Measurements from ENCODE around the gene TBC1D9. TPM values are rescaled to one million over a fixed set of nuclear protein-coding genes. Genes with fewer than 3 reads are reported as not detected.

Gene TBC1D9
- polyA plus RNA-seq, 1 donor (not counting 4 experiments of a cell fraction or from before 2014, with no cell fraction given): 11.6 TPM

DNA sequence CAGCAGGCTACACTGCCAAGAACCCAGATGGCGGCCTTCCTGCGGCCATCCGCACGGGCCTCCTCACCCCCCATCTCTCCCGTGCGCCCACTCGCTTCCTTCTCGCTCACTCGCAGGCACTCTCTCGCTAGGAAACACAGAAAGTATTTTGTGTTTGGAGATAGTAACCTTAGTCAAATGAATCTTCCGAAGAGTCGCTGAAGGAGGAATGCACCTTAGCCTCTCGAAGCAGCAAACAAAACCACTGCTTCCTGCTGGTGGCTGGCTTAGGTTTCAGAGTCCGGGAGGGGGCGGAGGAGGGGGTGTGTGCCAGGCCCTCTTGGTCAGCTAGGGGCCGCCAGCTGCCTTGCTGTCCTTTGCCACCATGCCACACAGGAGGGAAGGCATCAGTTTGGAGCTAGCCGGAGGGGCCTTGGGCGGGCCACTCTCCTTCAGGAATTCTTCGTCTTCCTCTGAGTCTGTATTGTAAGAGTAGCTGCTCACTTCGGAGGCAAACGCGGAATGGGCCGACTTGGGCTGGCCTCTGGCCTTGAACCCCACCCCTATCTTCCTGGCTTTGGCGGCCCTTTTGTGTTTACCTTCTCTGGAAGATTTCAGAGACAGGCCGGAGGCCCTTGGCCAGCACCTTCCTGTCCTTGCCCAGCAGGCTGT is 114.3 kb downstream of the TBC1D9 start:
- H3K79me2 ChIP-seq (ENCODE audit: control insufficient read depth, insufficient read depth, low read length): no peaks in the 10 kb centered on the region
- H4K20me1 ChIP-seq (ENCODE audit: control insufficient read depth, extremely low read depth, insufficient read depth, low read length): no peaks in the 10 kb centered on the region
- H3K4me3 ChIP-seq (ENCODE audit: control insufficient read depth in 2 of 3, extremely low read depth in 1 of 3, insufficient read depth in 2 of 3, low read depth in 1 of 3, low read length in 3 of 3): no peak overlapping the region
- H3K9me1 ChIP-seq (ENCODE audit: control insufficient read depth, extremely low read depth, insufficient read depth, low read length): no peaks in the 10 kb centered on the region
- H3K27ac ChIP-seq (ENCODE audit: control insufficient read depth, insufficient read depth, low read length): no peak overlapping the region
- H3K4me1 ChIP-seq (ENCODE audit: control insufficient read depth, extremely low read depth, insufficient read depth, low read length): no peaks in the 10 kb centered on the region
- H3K4me2 ChIP-seq (ENCODE audit: control insufficient read depth, extremely low read depth, insufficient read depth, low read depth, low read length): no peak overlapping the region
- no peak overlapping the region for H2AFZ ChIP-seq (ENCODE audit: control insufficient read depth, low read length)
- no peak for FAIRE-seq
- TF ChIP-seq, protein P1, sequence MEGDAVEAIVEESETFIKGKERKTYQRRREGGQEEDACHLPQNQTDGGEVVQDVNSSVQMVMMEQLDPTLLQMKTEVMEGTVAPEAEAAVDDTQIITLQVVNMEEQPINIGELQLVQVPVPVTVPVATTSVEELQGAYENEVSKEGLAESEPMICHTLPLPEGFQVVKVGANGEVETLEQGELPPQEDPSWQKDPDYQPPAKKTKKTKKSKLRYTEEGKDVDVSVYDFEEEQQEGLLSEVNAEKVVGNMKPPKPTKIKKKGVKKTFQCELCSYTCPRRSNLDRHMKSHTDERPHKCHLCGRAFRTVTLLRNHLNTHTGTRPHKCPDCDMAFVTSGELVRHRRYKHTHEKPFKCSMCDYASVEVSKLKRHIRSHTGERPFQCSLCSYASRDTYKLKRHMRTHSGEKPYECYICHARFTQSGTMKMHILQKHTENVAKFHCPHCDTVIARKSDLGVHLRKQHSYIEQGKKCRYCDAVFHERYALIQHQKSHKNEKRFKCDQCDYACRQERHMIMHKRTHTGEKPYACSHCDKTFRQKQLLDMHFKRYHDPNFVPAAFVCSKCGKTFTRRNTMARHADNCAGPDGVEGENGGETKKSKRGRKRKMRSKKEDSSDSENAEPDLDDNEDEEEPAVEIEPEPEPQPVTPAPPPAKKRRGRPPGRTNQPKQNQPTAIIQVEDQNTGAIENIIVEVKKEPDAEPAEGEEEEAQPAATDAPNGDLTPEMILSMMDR (optimal IDR thresholded peaks at IDR 0.05 in 1 of 3, IDR thresholded peaks at IDR 0.05 in 1 of 3, conservative IDR thresholded peaks at IDR 0.05 in 1 of 3; ENCODE audit: extremely low read depth in 1 of 3, insufficient read depth in 2 of 3, low read length in 3 of 3): no peak
- no peak for TF ChIP-seq EZH2 (IDR thresholded peaks at IDR 0.05; ENCODE audit: low read length)
- no peak overlapping the region for H3K9ac ChIP-seq (ENCODE audit: control insufficient read depth, extremely low read depth, insufficient read depth, low read length)
- H3K9me3 ChIP-seq (ENCODE audit: control insufficient read depth, low read depth, low read length): no peaks in the 10 kb centered on the region
- DNase-seq (ENCODE audit: low read depth, low spot score): no peak
- H3K27me3 ChIP-seq (ENCODE audit: control insufficient read depth, extremely low read depth, insufficient read depth, low read length): no peaks in the 10 kb centered on the region
- peaks cover 0 to 7% of the 10 kb centered on the region in 2 experiments for H3K36me3 ChIP-seq (ENCODE audit: control insufficient read depth in 2 of 2, extremely low read depth in 1 of 2, insufficient read depth in 2 of 2, low read length in 2 of 2)
- dilution Hi-C loops (cut with MboI; ENCODE audit: extremely low pct_ligation_motif_present, low sequenced_read_pairs): no loop called here

- FAIRE-seq (no peak), DNase-seq (ENCODE audit: low read depth, low spot score) (no peak)
- Histone ChIP-seq H4K20me1 (ENCODE audit: control insufficient read depth, extremely low read depth, insufficient read depth, low read length) (no peaks in the 10 kb centered on the region), H3K9ac (ENCODE audit: control insufficient read depth, extremely low read depth, insufficient read depth, low read length) (no peak overlapping the region), H3K9me1 (ENCODE audit: control insufficient read depth, extremely low read depth, insufficient read depth, low read length) (no peaks in the 10 kb centered on the region), H3K4me2 (ENCODE audit: control insufficient read depth, extremely low read depth, insufficient read depth, low read depth, low read length) (no peak overlapping the region), H3K4me1 (ENCODE audit: control insufficient read depth, extremely low read depth, insufficient read depth, low read length) (peaks cover under 1% of the 10 kb centered on the region), H3K79me2 (ENCODE audit: control insufficient read depth, insufficient read depth, low read length) (no peaks in the 10 kb centered on the region), H3K9me3 (ENCODE audit: control insufficient read depth, low read depth, low read length) (no peaks in the 10 kb centered on the region), H3K27me3 (ENCODE audit: control insufficient read depth, extremely low read depth, insufficient read depth, low read length) (no peaks in the 10 kb centered on the region), H3K27ac (ENCODE audit: control insufficient read depth, insufficient read depth, low read length) (no peak overlapping the region), H2AFZ (ENCODE audit: control insufficient read depth, low read length) (no peak overlapping the region), H3K36me3 (ENCODE audit: control insufficient read depth in 2 of 2, extremely low read depth in 1 of 2, insufficient read depth in 2 of 2, low read length in 2 of 2) (peaks cover 0 to 7% of the 10 kb centered on the region in 2 experiments), H3K4me3 (ENCODE audit: control insufficient read depth in 2 of 3, extremely low read depth in 1 of 3, insufficient read depth in 2 of 3, low read depth in 1 of 3, low read length in 3 of 3) (no peak overlapping the region)
- TF ChIP-seq, protein P1 (optimal IDR thresholded peaks at IDR 0.05 in 1 of 3, IDR thresholded peaks at IDR 0.05 in 1 of 3, conservative IDR thresholded peaks at IDR 0.05 in 1 of 3; ENCODE audit: extremely low read depth in 1 of 3, insufficient read depth in 2 of 3, low read length in 3 of 3): no peak
- TF ChIP-seq EZH2 (IDR thresholded peaks at IDR 0.05; ENCODE audit: low read length): no peak
- dilution Hi-C loops (cut with MboI; ENCODE audit: extremely low pct_ligation_motif_present, low sequenced_read_pairs): no loop called here
Measured at GRCh38 chr4:140641105-140641555, 115.1 kb downstream of the TBC1D9 start.
